Activated CD4-positive, CD25-positive, alpha-beta regulatory T cell treated with anti-CD3 and anti-CD28 coated beads, Interleukin-2, amount 50 U/mL, for 16 hours (primary cell): ENCODE measurements around the gene AKT2.

Experiments
- DNase-seq: peaks from one replicate; pipeline ENCODE4 v3.0.0-alpha.2; 2020; ENCODE audit warnings: low read depth, low spot score

AKT2 gene

GRCh38 chr19:40190891-40191835, 94.0 kb downstream of the AKT2 start, which contains the start of gene MAP3K10:
Gene MAP3K10 (plus strand): TSS chr19:40191426. CDS start chr19:40192032, 606 bp downstream.
- peak; percentile 40 for DNase-seq

- DNase-seq: no peak
Measured at GRCh38 chr19:40184273-40184672, 100.9 kb downstream of the AKT2 start.
